GM19043 (cell line): ENCODE results near the gene ZGLP1.

Source experiments
- ATAC-seq: cut with Tn5 transposase; IDR thresholded peaks from one replicate; pipeline ENCODE4 v1.9.1; 2021; ENCODE audit warnings: low read depth; ENCODE audit not compliant: unreplicated experiment

Gene ZGLP1

DNA sequence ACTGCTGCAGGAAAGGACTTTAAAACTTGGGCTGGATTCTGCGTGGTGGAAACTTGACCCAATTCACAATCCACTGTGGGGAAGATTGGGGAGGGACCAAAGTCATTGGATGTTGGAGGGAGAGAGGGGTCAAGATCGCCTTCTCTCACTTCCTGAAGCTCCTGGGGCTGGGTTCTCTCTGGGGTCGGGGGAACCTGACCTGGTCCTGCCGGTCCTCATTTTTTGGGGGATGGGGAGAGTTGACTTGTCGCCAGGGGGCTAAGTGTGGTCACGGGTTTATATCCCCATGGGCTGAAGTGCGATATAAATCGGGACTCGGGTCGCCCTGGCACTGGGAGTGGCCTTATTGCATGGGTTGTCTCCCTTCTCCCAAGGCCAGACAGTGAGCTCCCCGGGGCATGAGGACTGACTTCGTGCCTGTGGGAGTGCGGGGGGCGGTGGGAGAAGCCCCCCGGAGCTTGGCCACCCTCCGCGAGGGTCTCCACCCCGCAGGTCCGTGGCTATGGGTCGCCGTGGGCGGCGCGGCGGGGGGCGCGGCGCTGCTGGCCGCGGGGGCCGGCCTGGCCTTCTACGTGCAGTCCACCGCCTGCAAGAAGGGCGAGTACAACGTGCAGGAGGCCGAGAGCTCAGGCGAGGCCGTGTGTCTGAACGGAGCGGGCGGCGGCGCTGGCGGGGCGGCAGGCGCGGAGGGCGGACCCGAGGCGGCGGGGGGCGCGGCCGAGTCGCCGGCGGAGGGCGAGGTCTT lies 13.6 kb downstream of the ZGLP1 start:
- ATAC-seq: no peak

GRCh38 chr19:10295305-10295846 lies 14.2 kb downstream of the ZGLP1 start:
- peak; percentile 54 for ATAC-seq

GRCh38 chr19:10294368-10294697 lies 15.3 kb downstream of the ZGLP1 start:
- no peak for ATAC-seq

DNA sequence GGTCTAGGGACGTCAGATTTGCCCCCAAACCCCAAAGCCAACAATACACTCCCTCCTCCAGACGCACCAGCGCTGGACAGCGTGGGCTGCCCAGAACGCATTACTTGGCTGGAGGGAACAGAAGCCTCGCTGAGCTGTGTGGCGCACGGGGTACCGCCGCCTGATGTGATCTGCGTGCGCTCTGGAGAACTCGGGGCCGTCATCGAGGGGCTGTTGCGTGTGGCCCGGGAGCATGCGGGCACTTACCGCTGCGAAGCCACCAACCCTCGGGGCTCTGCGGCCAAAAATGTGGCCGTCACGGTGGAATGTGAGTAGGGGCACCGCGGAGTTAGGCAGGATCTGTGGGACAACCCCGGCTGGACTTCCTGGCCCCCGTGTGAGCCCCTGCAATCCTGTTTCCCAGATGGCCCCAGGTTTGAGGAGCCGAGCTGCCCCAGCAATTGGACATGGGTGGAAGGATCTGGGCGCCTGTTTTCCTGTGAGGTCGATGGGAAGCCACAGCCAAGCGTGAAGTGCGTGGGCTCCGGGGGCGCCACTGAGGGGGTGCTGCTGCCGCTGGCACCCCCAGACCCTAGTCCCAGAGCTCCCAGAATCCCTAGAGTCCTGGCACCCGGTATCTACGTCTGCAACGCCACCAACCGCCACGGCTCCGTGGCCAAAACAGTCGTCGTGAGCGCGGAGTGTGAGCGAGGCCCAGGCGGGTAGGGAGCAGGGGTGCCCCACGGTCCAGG lies 15.8 kb downstream of the ZGLP1 start:
- ATAC-seq: no peak

DNA sequence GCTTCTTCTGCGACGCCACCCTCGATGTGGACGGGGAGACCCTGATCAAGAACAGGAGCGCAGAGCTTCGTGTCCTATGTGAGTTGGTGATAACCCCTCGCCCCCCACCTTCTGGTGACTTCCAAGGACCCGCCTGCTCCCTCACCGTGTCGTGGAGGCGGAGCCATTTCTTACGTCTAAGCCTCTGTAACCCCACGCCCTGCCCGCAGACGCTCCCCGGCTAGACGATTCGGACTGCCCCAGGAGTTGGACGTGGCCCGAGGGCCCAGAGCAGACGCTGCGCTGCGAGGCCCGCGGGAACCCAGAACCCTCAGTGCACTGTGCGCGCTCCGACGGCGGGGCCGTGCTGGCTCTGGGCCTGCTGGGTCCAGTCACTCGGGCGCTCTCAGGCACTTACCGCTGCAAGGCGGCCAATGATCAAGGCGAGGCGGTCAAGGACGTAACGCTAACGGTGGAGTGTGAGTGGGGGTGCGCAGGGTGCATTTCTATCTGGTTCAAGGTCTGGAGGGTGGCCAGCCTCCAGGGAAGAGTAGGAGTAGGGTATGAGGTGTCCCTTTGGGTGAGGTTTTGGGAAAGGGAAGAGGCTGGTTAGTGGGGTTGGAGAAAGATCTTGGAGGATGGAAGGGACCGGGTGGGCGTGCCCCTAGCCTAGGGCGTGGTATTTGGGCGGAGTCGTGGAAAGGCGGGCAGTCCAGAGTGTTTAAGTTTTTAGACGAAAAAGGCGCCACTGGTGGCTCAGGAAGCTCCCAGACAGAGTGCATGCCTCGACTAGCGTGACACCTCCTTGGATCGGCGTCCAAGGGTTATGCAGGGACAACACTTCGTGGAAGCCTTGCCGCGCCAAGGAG lies 16.6 kb downstream of the ZGLP1 start:
- ATAC-seq: no peak

DNA sequence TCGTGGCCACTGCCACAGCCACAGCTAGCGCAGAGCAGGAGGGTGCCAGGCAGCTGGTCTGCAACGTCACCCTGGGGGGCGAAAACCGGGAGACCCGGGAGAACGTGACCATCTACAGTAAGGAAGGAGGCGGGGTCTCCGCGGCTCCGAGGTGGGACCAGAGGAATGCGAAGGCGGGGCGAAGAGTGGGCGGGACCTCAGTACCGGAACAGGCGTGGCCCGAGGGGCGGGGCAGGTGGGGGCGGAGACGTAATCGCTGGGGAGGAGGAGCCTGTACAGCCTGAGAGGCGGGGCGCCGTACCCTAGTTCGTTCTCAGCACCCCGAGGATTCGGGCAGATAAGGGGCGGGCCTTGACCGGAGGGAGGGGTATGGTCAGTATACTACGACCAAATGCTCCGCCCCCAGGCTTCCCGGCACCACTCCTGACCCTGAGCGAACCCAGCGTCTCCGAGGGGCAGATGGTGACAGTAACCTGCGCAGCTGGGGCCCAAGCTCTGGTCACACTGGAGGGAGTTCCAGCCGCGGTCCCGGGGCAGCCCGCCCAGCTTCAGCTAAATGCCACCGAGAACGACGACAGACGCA lies 17.3 kb downstream of the ZGLP1 start:
- ATAC-seq: peak; percentile 40

GRCh38 chr19:10291554-10292205 lies 17.9 kb downstream of the ZGLP1 start:
- ATAC-seq: no peak

DNA sequence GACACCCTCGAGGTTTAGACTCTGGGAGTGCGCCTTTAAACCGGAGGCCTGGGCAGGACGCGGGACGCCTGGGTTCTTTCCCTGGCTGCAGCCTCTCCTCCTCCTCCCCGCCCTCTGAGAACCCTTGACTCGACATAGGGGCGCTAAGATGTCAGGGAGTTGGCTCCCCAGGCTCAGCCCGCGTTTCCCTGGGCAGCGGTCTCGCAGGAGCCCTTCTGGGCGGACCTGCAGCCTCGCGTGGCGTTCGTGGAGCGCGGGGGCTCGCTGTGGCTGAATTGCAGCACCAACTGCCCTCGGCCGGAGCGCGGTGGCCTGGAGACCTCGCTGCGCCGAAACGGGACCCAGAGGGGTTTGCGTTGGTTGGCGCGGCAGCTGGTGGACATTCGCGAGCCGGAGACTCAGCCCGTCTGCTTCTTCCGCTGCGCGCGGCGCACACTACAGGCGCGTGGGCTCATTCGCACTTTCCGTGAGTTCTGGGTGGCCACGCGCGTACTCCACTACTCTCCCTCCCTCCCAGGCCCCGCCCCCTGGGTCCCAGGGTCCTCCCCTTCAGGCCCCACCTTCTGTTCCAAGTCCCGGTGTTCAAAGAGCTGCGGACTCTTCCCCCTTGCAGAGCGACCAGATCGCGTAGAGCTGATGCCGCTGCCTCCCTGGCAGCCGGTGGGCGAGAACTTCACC lies 18.6 kb downstream of the ZGLP1 start:
- ATAC-seq: no peak

GRCh38 chr19:10290357-10290875 lies 19.2 kb downstream of the ZGLP1 start:
- no peak for ATAC-seq

- ATAC-seq: no peak
Observed at GRCh38 chr19:10289836-10290356, 19.7 kb downstream of the ZGLP1 start, which contains the start of gene ICAM5. Gene ICAM5, plus strand, starts transcription at chr19:10289952. Its CDS starts 92 bp downstream, at chr19:10290044.

GRCh38 chr19:10289167-10289835 lies 20.3 kb downstream of the ZGLP1 start:
- no peak for ATAC-seq

DNA sequence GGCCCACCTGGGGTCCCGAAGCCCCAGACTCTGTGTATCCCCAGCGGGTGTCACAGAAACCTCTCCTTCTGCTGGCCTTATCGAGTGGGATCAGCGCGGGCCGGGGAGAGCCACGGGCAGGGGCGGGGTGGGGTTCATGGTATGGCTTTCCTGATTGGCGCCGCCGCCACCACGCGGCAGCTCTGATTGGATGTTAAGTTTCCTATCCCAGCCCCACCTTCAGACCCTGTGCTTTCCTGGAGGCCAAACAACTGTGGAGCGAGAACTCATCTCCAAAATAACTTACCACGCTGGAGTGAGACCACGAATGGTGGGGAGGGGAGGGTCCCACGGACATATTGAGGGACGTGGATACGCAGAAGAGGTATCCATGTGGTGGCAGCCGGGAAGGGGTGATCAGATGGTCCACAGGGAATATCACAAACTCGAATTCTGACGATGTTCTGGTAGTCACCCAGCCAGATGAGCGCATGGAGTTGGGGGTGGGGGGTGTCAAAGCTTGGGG lies 20.9 kb downstream of the ZGLP1 start:
- no peak for ATAC-seq

DNA sequence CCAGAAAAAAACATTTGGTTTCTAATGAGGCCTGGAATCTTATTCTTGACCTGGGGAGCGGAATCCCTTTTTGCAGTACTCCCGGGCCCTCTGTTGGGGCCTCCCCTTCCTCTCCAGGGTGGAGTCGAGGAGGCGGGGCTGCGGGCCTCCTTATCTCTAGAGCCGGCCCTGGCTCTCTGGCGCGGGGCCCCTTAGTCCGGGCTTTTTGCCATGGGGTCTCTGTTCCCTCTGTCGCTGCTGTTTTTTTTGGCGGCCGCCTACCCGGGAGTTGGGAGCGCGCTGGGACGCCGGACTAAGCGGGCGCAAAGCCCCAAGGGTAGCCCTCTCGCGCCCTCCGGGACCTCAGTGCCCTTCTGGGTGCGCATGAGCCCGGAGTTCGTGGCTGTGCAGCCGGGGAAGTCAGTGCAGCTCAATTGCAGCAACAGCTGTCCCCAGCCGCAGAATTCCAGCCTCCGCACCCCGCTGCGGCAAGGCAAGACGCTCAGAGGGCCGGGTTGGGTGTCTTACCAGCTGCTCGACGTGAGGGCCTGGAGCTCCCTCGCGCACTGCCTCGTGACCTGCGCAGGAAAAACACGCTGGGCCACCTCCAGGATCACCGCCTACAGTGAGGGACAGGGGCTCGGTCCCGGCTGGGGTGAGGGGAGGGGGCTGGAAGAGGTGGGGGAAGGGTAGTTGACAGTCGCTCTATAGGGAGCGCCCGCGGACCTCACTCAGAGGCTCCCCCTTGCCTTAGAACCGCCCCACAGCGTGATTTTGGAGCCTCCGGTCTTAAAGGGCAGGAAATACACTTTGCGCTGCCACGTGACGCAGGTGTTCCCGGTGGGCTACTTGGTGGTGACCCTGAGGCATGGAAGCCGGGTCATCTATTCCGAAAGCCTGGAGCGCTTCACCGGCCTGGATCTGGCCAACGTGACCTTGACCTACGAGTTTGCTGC lies 22.5 kb downstream of the ZGLP1 start, which contains the start of gene ICAM4:
Gene ICAM4, plus strand, starts transcription at position 153 of the 935 bp plus-strand sequence. Its CDS starts 58 bp downstream, at position 211.
- no peak for ATAC-seq

DNA sequence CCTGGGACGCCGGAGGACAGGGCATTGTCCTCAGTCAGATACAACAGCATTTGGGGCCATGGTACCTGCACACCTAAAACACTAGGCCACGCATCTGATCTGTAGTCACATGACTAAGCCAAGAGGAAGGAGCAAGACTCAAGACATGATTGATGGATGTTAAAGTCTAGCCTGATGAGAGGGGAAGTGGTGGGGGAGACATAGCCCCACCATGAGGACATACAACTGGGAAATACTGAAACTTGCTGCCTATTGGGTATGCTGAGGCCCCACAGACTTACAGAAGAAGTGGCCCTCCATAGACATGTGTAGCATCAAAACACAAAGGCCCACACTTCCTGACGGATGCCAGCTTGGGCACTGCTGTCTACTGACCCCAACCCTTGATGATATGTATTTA lies 24.2 kb downstream of the ZGLP1 start:
- no peak for ATAC-seq

DNA sequence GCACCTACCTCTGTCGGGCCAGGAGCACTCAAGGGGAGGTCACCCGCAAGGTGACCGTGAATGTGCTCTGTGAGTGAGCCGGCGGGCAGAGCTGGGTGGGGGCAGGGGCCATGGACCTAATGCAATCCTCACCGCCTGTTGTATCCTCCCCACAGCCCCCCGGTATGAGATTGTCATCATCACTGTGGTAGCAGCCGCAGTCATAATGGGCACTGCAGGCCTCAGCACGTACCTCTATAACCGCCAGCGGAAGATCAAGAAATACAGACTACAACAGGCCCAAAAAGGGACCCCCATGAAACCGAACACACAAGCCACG lies 24.7 kb downstream of the ZGLP1 start:
- ATAC-seq: no peak

DNA sequence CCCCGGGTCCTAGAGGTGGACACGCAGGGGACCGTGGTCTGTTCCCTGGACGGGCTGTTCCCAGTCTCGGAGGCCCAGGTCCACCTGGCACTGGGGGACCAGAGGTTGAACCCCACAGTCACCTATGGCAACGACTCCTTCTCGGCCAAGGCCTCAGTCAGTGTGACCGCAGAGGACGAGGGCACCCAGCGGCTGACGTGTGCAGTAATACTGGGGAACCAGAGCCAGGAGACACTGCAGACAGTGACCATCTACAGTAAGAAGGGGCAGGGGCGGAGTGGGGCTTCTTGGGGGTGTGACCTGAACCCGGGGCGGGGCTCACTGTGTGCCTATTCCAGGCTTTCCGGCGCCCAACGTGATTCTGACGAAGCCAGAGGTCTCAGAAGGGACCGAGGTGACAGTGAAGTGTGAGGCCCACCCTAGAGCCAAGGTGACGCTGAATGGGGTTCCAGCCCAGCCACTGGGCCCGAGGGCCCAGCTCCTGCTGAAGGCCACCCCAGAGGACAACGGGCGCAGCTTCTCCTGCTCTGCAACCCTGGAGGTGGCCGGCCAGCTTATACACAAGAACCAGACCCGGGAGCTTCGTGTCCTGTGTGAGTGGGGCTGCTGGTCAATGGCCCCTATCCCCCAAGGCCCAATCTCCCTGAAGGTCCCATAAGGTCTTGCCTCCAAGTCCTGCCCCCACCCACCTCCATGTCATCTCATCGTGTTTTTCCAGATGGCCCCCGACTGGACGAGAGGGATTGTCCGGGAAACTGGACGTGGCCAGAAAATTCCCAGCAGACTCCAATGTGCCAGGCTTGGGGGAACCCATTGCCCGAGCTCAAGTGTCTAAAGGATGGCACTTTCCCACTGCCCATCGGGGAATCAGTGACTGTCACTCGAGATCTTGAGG lies 25.3 kb downstream of the ZGLP1 start:
- no peak for ATAC-seq
